Mesenchymal stem cell (in vitro differentiated cells and primary cell): Measurements from ENCODE around the gene ATG7.

Experiments used
- DNase-seq: peaks from one replicate; pipeline ENCODE4 v3.0.0-alpha.2; 2013
- H2AFZ ChIP-seq: one replicate; pipeline ENCODE4 v1.6.1; 2013; ENCODE audit warnings: low read depth, mild to moderate bottlenecking, control low read depth, inconsistent platforms, low read length, moderate library complexity
- H2AK5ac ChIP-seq: 2 replicates; pipeline ENCODE4 v1.6.1; 2013; ENCODE audit warnings: low read length, moderate library complexity, mild to moderate bottlenecking, inconsistent platforms; ENCODE audit not compliant: severe bottlenecking
- H2BK120ac ChIP-seq: one replicate; pipeline ENCODE4 v1.6.1; 2013; ENCODE audit warnings: low read depth, mild to moderate bottlenecking, inconsistent platforms, low read length, moderate library complexity
- H2BK12ac ChIP-seq, 2 experiments: one replicate each; pipeline ENCODE4 v1.6.1; 2013; ENCODE audit warnings: inconsistent platforms in 2 of 2, low read length in 2 of 2, mild to moderate bottlenecking in 2 of 2, moderate library complexity in 2 of 2, control low read depth in 1 of 2
- H2BK15ac ChIP-seq: one replicate; pipeline ENCODE4 v1.6.1; 2013; ENCODE audit warnings: mild to moderate bottlenecking, low read depth, inconsistent platforms; ENCODE audit not compliant: poor library complexity, severe bottlenecking
- H2BK5ac ChIP-seq: 2 replicates; pipeline ENCODE4 v1.6.1; 2013; ENCODE audit warnings: low read depth, mild to moderate bottlenecking, low read length, control low read depth, inconsistent platforms; ENCODE audit not compliant: poor library complexity, severe bottlenecking
- H3K14ac ChIP-seq, 2 experiments: one replicate each; pipeline ENCODE4 v1.6.1; 2013; ENCODE audit warnings: inconsistent platforms in 2 of 2, low read length in 2 of 2, control low read depth in 1 of 2, mild to moderate bottlenecking in 1 of 2, moderate library complexity in 1 of 2
- H3K18ac ChIP-seq, 2 experiments: one replicate each; pipeline ENCODE4 v1.6.1; 2013; ENCODE audit warnings: inconsistent platforms in 2 of 2, low read length in 2 of 2, control low read depth in 1 of 2, low read depth in 1 of 2, mild to moderate bottlenecking in 1 of 2
- H3K23ac ChIP-seq, 2 experiments: one replicate each; pipeline ENCODE4 v1.6.1; 2013; ENCODE audit warnings: inconsistent platforms in 2 of 2, low read length in 2 of 2, mild to moderate bottlenecking in 2 of 2, moderate library complexity in 2 of 2, control low read depth in 1 of 2
- H3K27ac ChIP-seq: 2 replicates; pipeline ENCODE4 v1.5.1; 2013; ENCODE audit warnings: mild to moderate bottlenecking, moderate library complexity, low read length, control low read depth, inconsistent platforms; ENCODE audit not compliant: poor library complexity, severe bottlenecking
- H3K27me3 ChIP-seq, 2 experiments: 2 replicates each; pipeline versions ENCODE4 v1.6.1 to v1.7.0; 2013; ENCODE audit warnings: low read length in 2 of 2, mild to moderate bottlenecking in 2 of 2, moderate library complexity in 2 of 2, control low read depth in 1 of 2, inconsistent platforms in 1 of 2; ENCODE audit not compliant: control insufficient read depth in 1 of 2, insufficient read depth in 1 of 2
- H3K36me3 ChIP-seq, 2 experiments: 2 replicates each; pipeline versions ENCODE4 v1.6.1 to v1.7.0; 2013; ENCODE audit warnings: low read length in 2 of 2, control low read depth in 1 of 2, inconsistent platforms in 1 of 2, low read depth in 1 of 2, mild to moderate bottlenecking in 1 of 2; ENCODE audit not compliant: insufficient read depth in 2 of 2, control insufficient read depth in 1 of 2
- H3K4ac ChIP-seq, 2 experiments: one replicate each; pipeline ENCODE4 v1.6.1; 2013; ENCODE audit warnings: inconsistent platforms in 2 of 2, low read length in 2 of 2, mild to moderate bottlenecking in 2 of 2, moderate library complexity in 2 of 2, control low read depth in 1 of 2, low read depth in 1 of 2
- H3K4me1 ChIP-seq: 2 replicates; pipeline ENCODE4 v1.6.1; 2013; ENCODE audit warnings: low read depth, low read length, control low read depth; ENCODE audit not compliant: control insufficient read depth, insufficient read depth
- H3K4me2 ChIP-seq: 2 replicates; pipeline ENCODE4 v1.6.1; 2013; ENCODE audit warnings: low read length, mild to moderate bottlenecking, inconsistent platforms; ENCODE audit not compliant: poor library complexity, severe bottlenecking
- H3K4me3 ChIP-seq, 2 experiments: 2 replicates each; pipeline versions ENCODE4 v1.5.1 to v1.7.0; 2013; ENCODE audit warnings: low read length in 2 of 2, mild to moderate bottlenecking in 2 of 2, control low read depth in 1 of 2, low read depth in 1 of 2; ENCODE audit not compliant: insufficient read depth in 1 of 2
- H3K79me1 ChIP-seq: replicated peaks from 2 replicates; pipeline ENCODE4 v1.6.1; 2013; ENCODE audit warnings: mild to moderate bottlenecking, control low read depth, low read length, inconsistent platforms; ENCODE audit not compliant: poor library complexity, severe bottlenecking
- H3K9ac ChIP-seq: 2 replicates; pipeline ENCODE4 v1.7.0; 2013; ENCODE audit warnings: mild to moderate bottlenecking, low read length, moderate library complexity
- H3K9me3 ChIP-seq: 2 replicates; pipeline ENCODE4 v1.7.0; 2013; ENCODE audit warnings: mild to moderate bottlenecking, low read length; ENCODE audit not compliant: control insufficient read depth
- H4K8ac ChIP-seq: one replicate; pipeline ENCODE4 v1.6.1; 2013; ENCODE audit warnings: inconsistent platforms, mild to moderate bottlenecking, low read length, moderate library complexity
- H4K91ac ChIP-seq: one replicate; pipeline ENCODE4 v1.6.1; 2013; ENCODE audit warnings: mild to moderate bottlenecking, low read length, inconsistent platforms
- WGBS: methylation state at CpG from one replicate; pipeline ENCODE4 v1.1.7; 2013; ENCODE audit warnings: mixed read lengths; 5-methylcytosine and 5-hydroxymethylcytosine counted together

Gene ATG7

GRCh38 chr3:11228041-11228440, 44.2 kb upstream of the ATG7 start:
- H2BK120ac ChIP-seq, result no peak overlapping the region
- H3K27me3 ChIP-seq, result no peaks in the 10 kb centered on the region
- H3K18ac ChIP-seq, result no peak overlapping the region
- H4K8ac ChIP-seq, result no peak overlapping the region
- peaks cover 5% of the 10 kb centered on the region for H3K4me1 ChIP-seq
- H2BK15ac ChIP-seq, result no peak overlapping the region
- H3K4me2 ChIP-seq, result no peak overlapping the region
- no peak for DNase-seq
- peaks cover 10 to 13% of the 10 kb centered on the region in 2 experiments for H3K36me3 ChIP-seq
- peaks cover 8% of the 10 kb centered on the region for H3K79me1 ChIP-seq
- no peak overlapping the region for H3K27ac ChIP-seq
- no peak overlapping the region for H3K4ac ChIP-seq
- no peak overlapping the region for H3K4me3 ChIP-seq
- H2BK12ac ChIP-seq, result no peak overlapping the region
- no peak overlapping the region for H2BK5ac ChIP-seq
- H2AFZ ChIP-seq, result no peak overlapping the region
- no peak overlapping the region for H3K14ac ChIP-seq
- no peak overlapping the region for H4K91ac ChIP-seq
- 77% methylated on average over 3 of the region's 4 CpGs for WGBS
- no peak overlapping the region for H3K9ac ChIP-seq
- no peaks in the 10 kb centered on the region for H3K9me3 ChIP-seq
- H3K23ac ChIP-seq, result no peak overlapping the region
- H2AK5ac ChIP-seq, result no peak overlapping the region

GRCh38 chr3:11230125-11230524, 42.1 kb upstream of the ATG7 start:
- H3K27ac ChIP-seq, result no peak overlapping the region

GRCh38 chr3:11230832-11231231, 41.4 kb upstream of the ATG7 start:
- Histone ChIP-seq H3K14ac (no peak overlapping the region), H3K79me1 (peaks cover 16% of the 10 kb centered on the region), H4K8ac (no peak overlapping the region), H3K27ac (no peak overlapping the region), H2AK5ac (no peak overlapping the region), H3K9ac (no peak overlapping the region), H3K4me3 (no peak overlapping the region), H2BK12ac (no peak overlapping the region), H3K9me3 (no peaks in the 10 kb centered on the region), H3K4me2 (no peak overlapping the region), H2AFZ (no peak overlapping the region), H3K27me3 (no peaks in the 10 kb centered on the region), H3K36me3 (peaks cover 12 to 30% of the 10 kb centered on the region in 2 experiments), H3K4ac (no peak overlapping the region), H4K91ac (no peak overlapping the region), H2BK120ac (no peak overlapping the region), H2BK15ac (no peak overlapping the region), H3K23ac (no peak overlapping the region), H3K18ac (no peak overlapping the region), H3K4me1 (peaks cover 6% of the 10 kb centered on the region), H2BK5ac (no peak overlapping the region)
- no peak for DNase-seq
- WGBS, result 60% methylated on average over 2 of the region's 3 CpGs

More at GRCh38 chr3:11230125-11230524, 42.1 kb upstream of the ATG7 start:
- H3K14ac ChIP-seq, result no peak overlapping the region
- no peak overlapping the region for H3K23ac ChIP-seq
- no peak overlapping the region for H4K8ac ChIP-seq
- no peak overlapping the region for H4K91ac ChIP-seq
- H3K36me3 ChIP-seq, result peaks cover 7 to 27% of the 10 kb centered on the region in 2 experiments
- H3K4me2 ChIP-seq, result no peak overlapping the region
- 90% methylated on average over 4 of the region's 4 CpGs for WGBS
- no peak overlapping the region for H3K18ac ChIP-seq
- H3K9me3 ChIP-seq, result no peaks in the 10 kb centered on the region
- H2AK5ac ChIP-seq, result no peak overlapping the region
- DNase-seq, result no peak
- peaks cover 3% of the 10 kb centered on the region for H3K4me1 ChIP-seq
- H3K27me3 ChIP-seq, result no peaks in the 10 kb centered on the region
- H3K4ac ChIP-seq, result no peak overlapping the region
- no peak overlapping the region for H2BK5ac ChIP-seq
- no peak overlapping the region for H2BK120ac ChIP-seq
- H2AFZ ChIP-seq, result peak overlapping the region; percentile 51
- H2BK12ac ChIP-seq, result peak overlapping the region in 1 of 2 experiments; percentile 11
- H2BK15ac ChIP-seq, result no peak overlapping the region
- no peak overlapping the region for H3K4me3 ChIP-seq
- no peak overlapping the region for H3K9ac ChIP-seq
- peaks cover 12% of the 10 kb centered on the region for H3K79me1 ChIP-seq

- no peaks in the 10 kb centered on the region for H3K27me3 ChIP-seq
- peak overlapping the region in 1 of 2 experiments; percentile 61 for H3K23ac ChIP-seq
- H3K18ac ChIP-seq, result no peak overlapping the region
- H3K27ac ChIP-seq, result no peak overlapping the region
- peaks cover 16% of the 10 kb centered on the region for H3K79me1 ChIP-seq
- no peak overlapping the region for H4K8ac ChIP-seq
- H3K36me3 ChIP-seq, result peaks cover 5 to 26% of the 10 kb centered on the region in 2 experiments
- DNase-seq, result no peak
- 87% methylated on average over 8 of the region's 8 CpGs for WGBS
- no peak overlapping the region for H2BK120ac ChIP-seq
- H4K91ac ChIP-seq, result no peak overlapping the region
- H2BK15ac ChIP-seq, result no peak overlapping the region
- no peak overlapping the region for H3K9ac ChIP-seq
- no peak overlapping the region for H3K4ac ChIP-seq
- no peak overlapping the region for H3K14ac ChIP-seq
- H3K4me2 ChIP-seq, result no peak overlapping the region
- peaks cover 4% of the 10 kb centered on the region for H3K4me1 ChIP-seq
- no peak overlapping the region for H2AFZ ChIP-seq
- H3K9me3 ChIP-seq, result peaks cover 8% of the 10 kb centered on the region
- H2BK5ac ChIP-seq, result no peak overlapping the region
- no peak overlapping the region for H2AK5ac ChIP-seq
- H2BK12ac ChIP-seq, result peak overlapping the region in 1 of 2 experiments; percentile 49
- H3K4me3 ChIP-seq, result no peak overlapping the region
Measured at GRCh38 chr3:11235385-11235784, 36.8 kb upstream of the ATG7 start.
